HL-60 (cell line): ENCODE results near the gene C14orf93.

ENCODE experiments used
- GABPA ChIP-seq: IDR thresholded peaks from 2 replicates; pipeline ENCODE4 v1.6.1; 2012; ENCODE audit warnings: low read depth
- POLR2AphosphoS5 ChIP-seq: IDR thresholded peaks from 2 replicates; pipeline ENCODE4 v1.6.1; 2012; ENCODE audit warnings: low read depth
- SPI1 ChIP-seq: IDR thresholded peaks from 2 replicates; pipeline ENCODE4 v1.6.1; 2012; ENCODE audit warnings: low read depth, mild to moderate bottlenecking, borderline replicate concordance
- TF ChIP-seq, protein P1 (sequence below): IDR thresholded peaks from one replicate; pipeline ENCODE4 v1.5.1; 2011; ENCODE audit warnings: low read length, control low read depth, inconsistent platforms; ENCODE audit not compliant: insufficient read depth
- TF ChIP-seq, protein P2 (sequence below): IDR thresholded peaks from 2 replicates; pipeline ENCODE4 v1.6.1; 2012; ENCODE audit warnings: low read depth; ENCODE audit not compliant: insufficient replicate concordance

DNA sequence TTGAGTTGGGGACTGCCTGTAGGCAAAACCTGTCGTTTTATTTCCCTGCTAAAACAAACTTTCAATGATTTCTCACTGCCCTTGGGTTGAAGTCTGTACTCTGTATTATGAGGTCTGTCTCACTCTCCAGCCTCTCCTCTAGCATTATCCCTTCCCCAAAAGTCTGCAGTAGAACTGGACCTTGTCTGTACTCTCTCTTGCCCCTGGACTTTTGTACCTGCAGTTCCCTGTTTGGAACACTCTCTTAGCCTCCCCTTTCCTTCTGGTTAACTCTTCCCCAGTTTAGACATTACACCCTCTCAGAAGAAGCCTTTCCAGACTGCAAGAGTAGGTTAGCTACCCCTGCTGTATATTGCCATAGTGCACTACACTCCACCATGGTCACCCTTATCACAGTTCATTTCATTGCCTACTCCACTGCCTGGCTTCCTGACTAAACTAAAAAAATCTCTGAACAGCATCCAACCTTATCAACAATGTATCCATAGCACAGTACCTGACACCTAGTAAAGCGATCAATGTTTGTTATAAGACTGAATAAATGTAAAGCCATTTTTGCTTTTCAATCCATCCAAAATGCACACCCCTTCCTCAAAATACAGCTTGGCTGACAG, 23.9 kb downstream of the C14orf93 start:
- TF ChIP-seq, protein P1, sequence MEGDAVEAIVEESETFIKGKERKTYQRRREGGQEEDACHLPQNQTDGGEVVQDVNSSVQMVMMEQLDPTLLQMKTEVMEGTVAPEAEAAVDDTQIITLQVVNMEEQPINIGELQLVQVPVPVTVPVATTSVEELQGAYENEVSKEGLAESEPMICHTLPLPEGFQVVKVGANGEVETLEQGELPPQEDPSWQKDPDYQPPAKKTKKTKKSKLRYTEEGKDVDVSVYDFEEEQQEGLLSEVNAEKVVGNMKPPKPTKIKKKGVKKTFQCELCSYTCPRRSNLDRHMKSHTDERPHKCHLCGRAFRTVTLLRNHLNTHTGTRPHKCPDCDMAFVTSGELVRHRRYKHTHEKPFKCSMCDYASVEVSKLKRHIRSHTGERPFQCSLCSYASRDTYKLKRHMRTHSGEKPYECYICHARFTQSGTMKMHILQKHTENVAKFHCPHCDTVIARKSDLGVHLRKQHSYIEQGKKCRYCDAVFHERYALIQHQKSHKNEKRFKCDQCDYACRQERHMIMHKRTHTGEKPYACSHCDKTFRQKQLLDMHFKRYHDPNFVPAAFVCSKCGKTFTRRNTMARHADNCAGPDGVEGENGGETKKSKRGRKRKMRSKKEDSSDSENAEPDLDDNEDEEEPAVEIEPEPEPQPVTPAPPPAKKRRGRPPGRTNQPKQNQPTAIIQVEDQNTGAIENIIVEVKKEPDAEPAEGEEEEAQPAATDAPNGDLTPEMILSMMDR = no peak
- TF ChIP-seq GABPA (no peak), POLR2AphosphoS5 (no peak), SPI1 (no peak)
- TF ChIP-seq, protein P2, sequence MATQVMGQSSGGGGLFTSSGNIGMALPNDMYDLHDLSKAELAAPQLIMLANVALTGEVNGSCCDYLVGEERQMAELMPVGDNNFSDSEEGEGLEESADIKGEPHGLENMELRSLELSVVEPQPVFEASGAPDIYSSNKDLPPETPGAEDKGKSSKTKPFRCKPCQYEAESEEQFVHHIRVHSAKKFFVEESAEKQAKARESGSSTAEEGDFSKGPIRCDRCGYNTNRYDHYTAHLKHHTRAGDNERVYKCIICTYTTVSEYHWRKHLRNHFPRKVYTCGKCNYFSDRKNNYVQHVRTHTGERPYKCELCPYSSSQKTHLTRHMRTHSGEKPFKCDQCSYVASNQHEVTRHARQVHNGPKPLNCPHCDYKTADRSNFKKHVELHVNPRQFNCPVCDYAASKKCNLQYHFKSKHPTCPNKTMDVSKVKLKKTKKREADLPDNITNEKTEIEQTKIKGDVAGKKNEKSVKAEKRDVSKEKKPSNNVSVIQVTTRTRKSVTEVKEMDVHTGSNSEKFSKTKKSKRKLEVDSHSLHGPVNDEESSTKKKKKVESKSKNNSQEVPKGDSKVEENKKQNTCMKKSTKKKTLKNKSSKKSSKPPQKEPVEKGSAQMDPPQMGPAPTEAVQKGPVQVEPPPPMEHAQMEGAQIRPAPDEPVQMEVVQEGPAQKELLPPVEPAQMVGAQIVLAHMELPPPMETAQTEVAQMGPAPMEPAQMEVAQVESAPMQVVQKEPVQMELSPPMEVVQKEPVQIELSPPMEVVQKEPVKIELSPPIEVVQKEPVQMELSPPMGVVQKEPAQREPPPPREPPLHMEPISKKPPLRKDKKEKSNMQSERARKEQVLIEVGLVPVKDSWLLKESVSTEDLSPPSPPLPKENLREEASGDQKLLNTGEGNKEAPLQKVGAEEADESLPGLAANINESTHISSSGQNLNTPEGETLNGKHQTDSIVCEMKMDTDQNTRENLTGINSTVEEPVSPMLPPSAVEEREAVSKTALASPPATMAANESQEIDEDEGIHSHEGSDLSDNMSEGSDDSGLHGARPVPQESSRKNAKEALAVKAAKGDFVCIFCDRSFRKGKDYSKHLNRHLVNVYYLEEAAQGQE = no peak
